OCI-LY1 (cell line): ENCODE results near the gene SLIT3.

ENCODE experiments used
- H2AFZ ChIP-seq: fragments of 200-600 bp; sonication (generic), shearing (Covaris generic); 2 replicates; pipeline ENCODE4 v1.6.0; 2014; ENCODE audit warnings: antibody characterized with exemption, mild to moderate bottlenecking, low read length
- H3F3A ChIP-seq: fragments of 200-600 bp; sonication (generic), shearing (Covaris generic); 2 replicates; pipeline ENCODE4 v1.6.0; 2014; ENCODE audit warnings: mild to moderate bottlenecking, antibody characterized with exemption, low read length, moderate library complexity; ENCODE audit not compliant: insufficient read depth
- H3K27ac ChIP-seq: fragments of 200-600 bp; sonication (generic); 2 replicates; pipeline ENCODE4 v1.5.1; 2014; ENCODE audit warnings: low read length, mixed run types, mild to moderate bottlenecking, low read depth; ENCODE audit not compliant: poor library complexity, severe bottlenecking
- H3K27me3 ChIP-seq: fragments of 200-600 bp; sonication (generic); 2 replicates; pipeline ENCODE4 v1.6.0; 2014; ENCODE audit warnings: antibody characterized with exemption, mild to moderate bottlenecking, low read length, moderate library complexity; ENCODE audit not compliant: insufficient read depth
- H3K36me3 ChIP-seq: fragments of 200-600 bp; sonication (generic); 2 replicates; pipeline ENCODE4 v1.6.1; 2014; ENCODE audit warnings: mild to moderate bottlenecking, antibody characterized with exemption, low read length, moderate library complexity, mixed read lengths; ENCODE audit not compliant: insufficient read depth
- H3K4me1 ChIP-seq: fragments of 200-600 bp; sonication (generic); 2 replicates; pipeline ENCODE4 v1.5.1; 2014; ENCODE audit warnings: mild to moderate bottlenecking, low read length, moderate library complexity; ENCODE audit not compliant: insufficient read depth, severe bottlenecking
- H3K4me2 ChIP-seq: fragments of 200-600 bp; sonication (generic), shearing (Covaris generic); 2 replicates; pipeline ENCODE4 v1.6.1; 2014; ENCODE audit warnings: low read length
- H3K4me3 ChIP-seq: fragments of 200-600 bp; sonication (generic); 2 replicates; pipeline ENCODE4 v1.5.1; 2014; ENCODE audit warnings: low read length, low read depth, mild to moderate bottlenecking, mixed read lengths; ENCODE audit not compliant: poor library complexity, severe bottlenecking
- H3K79me2 ChIP-seq: fragments of 200-600 bp; shearing (Covaris generic); 2 replicates; pipeline ENCODE4 v1.6.1; 2016; ENCODE audit warnings: mixed run types, low read length, mixed read lengths; ENCODE audit not compliant: insufficient read depth
- H3K9ac ChIP-seq: fragments of 200-600 bp; sonication (generic), shearing (Covaris generic); 2 replicates; pipeline ENCODE4 v1.6.1; 2014; ENCODE audit warnings: mild to moderate bottlenecking, low read length, mixed read lengths
- H3K9me2 ChIP-seq: fragments of 200-600 bp; sonication (generic), shearing (Covaris generic); 2 replicates; pipeline ENCODE4 v1.6.1; 2014; ENCODE audit warnings: low read depth, mild to moderate bottlenecking, low read length, mixed read lengths
- H3K9me3 ChIP-seq: fragments of 200-600 bp; shearing (Covaris generic); 2 replicates; pipeline ENCODE4 v1.6.1; 2014; ENCODE audit warnings: low read length, mixed read lengths
- H4K20me1 ChIP-seq: fragments of 200-600 bp; sonication (generic), shearing (Covaris generic); 2 replicates; pipeline ENCODE4 v1.6.0; 2016; ENCODE audit warnings: mild to moderate bottlenecking, low read length; ENCODE audit not compliant: insufficient read depth
- CTCF ChIP-seq: fragments of 200-600 bp; sonication (generic), shearing (Covaris generic); IDR thresholded peaks from 2 replicates; pipeline ENCODE4 v1.5.1; 2017; ENCODE audit warnings: mild to moderate bottlenecking, antibody characterized with exemption, low read length, moderate library complexity, mixed read lengths
- EZH2 ChIP-seq: fragments of 200-600 bp; sonication (generic), shearing (Covaris generic); IDR thresholded peaks from 2 replicates; pipeline ENCODE4 v1.8.0; 2017; ENCODE audit warnings: borderline replicate concordance, mixed run types, mild to moderate bottlenecking, antibody characterized with exemption, low read length, moderate library complexity, mixed read lengths

SLIT3 gene

DNA sequence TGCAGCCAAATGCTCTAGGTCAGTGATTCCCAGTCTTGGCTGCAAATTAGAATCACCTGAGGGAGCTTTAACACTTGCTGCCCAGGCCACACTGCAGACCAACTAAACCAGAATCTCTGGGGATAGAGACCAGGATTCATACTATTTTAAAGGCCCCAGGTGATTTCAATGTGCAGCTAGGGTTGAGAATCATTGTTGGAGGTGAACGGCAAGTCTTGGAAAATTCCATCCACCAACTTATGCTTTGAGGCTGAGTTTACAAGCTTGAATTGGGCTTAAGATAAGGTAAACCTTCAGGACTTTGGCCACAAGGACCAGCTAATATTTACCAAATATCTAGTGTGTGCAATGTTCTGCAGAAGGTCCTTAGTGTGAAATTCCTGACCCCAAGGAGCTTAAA is 27.5 kb downstream of the SLIT3 start:
- TF ChIP-seq CTCF (no peak), EZH2 (no peak)

GRCh38 chr5:169272731-169273427 is 28.1 kb downstream of the SLIT3 start:
- Histone ChIP-seq H3K4me3 (no peak overlapping the region), H3K79me2 (no peaks in the 10 kb centered on the region), H3K27me3 (no peaks in the 10 kb centered on the region), H3K27ac (no peak overlapping the region), H3K9me3 (no peaks in the 10 kb centered on the region), H3K9me2 (no peaks in the 10 kb centered on the region), H2AFZ (no peak overlapping the region), H3K4me1 (no peaks in the 10 kb centered on the region), H3K36me3 (no peaks in the 10 kb centered on the region), H3K9ac (no peak overlapping the region), H3K4me2 (no peak overlapping the region), H4K20me1 (no peaks in the 10 kb centered on the region), H3F3A (no peaks in the 10 kb centered on the region)
- TF ChIP-seq CTCF: no peak
- no peak for TF ChIP-seq EZH2

More for the DNA sequence above, 27.5 kb downstream of the SLIT3 start:
- no peak overlapping the region for H3K27ac ChIP-seq
- no peak overlapping the region for H2AFZ ChIP-seq
- H3K9ac ChIP-seq: no peak overlapping the region
- no peaks in the 10 kb centered on the region for H3K27me3 ChIP-seq
- no peaks in the 10 kb centered on the region for H4K20me1 ChIP-seq
- no peaks in the 10 kb centered on the region for H3K9me2 ChIP-seq
- no peaks in the 10 kb centered on the region for H3K36me3 ChIP-seq
- H3F3A ChIP-seq: no peaks in the 10 kb centered on the region
- no peaks in the 10 kb centered on the region for H3K79me2 ChIP-seq
- no peaks in the 10 kb centered on the region for H3K4me1 ChIP-seq
- no peak overlapping the region for H3K4me3 ChIP-seq
- no peak overlapping the region for H3K4me2 ChIP-seq
- no peaks in the 10 kb centered on the region for H3K9me3 ChIP-seq

- H3K4me2 ChIP-seq: no peak overlapping the region
- H2AFZ ChIP-seq: no peak overlapping the region
- no peaks in the 10 kb centered on the region for H3K79me2 ChIP-seq
- no peaks in the 10 kb centered on the region for H3K36me3 ChIP-seq
- H3K9me2 ChIP-seq: no peaks in the 10 kb centered on the region
- no peaks in the 10 kb centered on the region for H3K4me1 ChIP-seq
- H3K9ac ChIP-seq: no peak overlapping the region
- H3K27me3 ChIP-seq: no peaks in the 10 kb centered on the region
- TF ChIP-seq CTCF (no peak), EZH2 (no peak)
- no peaks in the 10 kb centered on the region for H3K9me3 ChIP-seq
- H3K4me3 ChIP-seq: no peak overlapping the region
- no peaks in the 10 kb centered on the region for H4K20me1 ChIP-seq
- no peak overlapping the region for H3K27ac ChIP-seq
- no peaks in the 10 kb centered on the region for H3F3A ChIP-seq
Measured at GRCh38 chr5:169272111-169272510, 28.8 kb downstream of the SLIT3 start.
